K562 (cell line): Measurements from ENCODE around the gene FAM83E. TPM values are rescaled to one million over a fixed set of nuclear protein-coding genes. Genes with fewer than 3 reads are reported as not detected.

Experiments
- ATF4 ChIP-seq: fragments of 450-650 bp; formaldehyde crosslinking; IDR thresholded peaks from 2 replicates; pipeline ENCODE4 v1.4.0; 2022; ENCODE audit warnings: mild to moderate bottlenecking, moderate library complexity
- BDP1 ChIP-seq: IDR thresholded peaks from 3 replicates; pipeline ENCODE4 v1.6.1; 2011; ENCODE audit not compliant: insufficient read length, insufficient read depth
- E2F6 ChIP-seq, 2 experiments: IDR thresholded peaks; 2 replicates each; pipeline ENCODE4 v1.6.1; 2011; ENCODE audit warnings: borderline replicate concordance in 1 of 2, control low read depth in 1 of 2, low read depth in 1 of 2, low read length in 1 of 2, mild to moderate bottlenecking in 1 of 2, mixed read lengths in 1 of 2, moderate library complexity in 1 of 2; ENCODE audit not compliant: insufficient read depth in 1 of 2, insufficient read length in 1 of 2, poor library complexity in 1 of 2, severe bottlenecking in 1 of 2; ENCODE audit errors: extremely low read depth in 1 of 2
- HMG20A ChIP-seq: fragments of 450-650 bp; formaldehyde crosslinking; conservative IDR thresholded peaks from 2 replicates; pipeline ENCODE4 v1.4.0; 2020; ENCODE audit warnings: mild to moderate bottlenecking, mixed read lengths
- HNRNPK ChIP-seq: fragments of 200-400 bp; formaldehyde crosslinking; IDR thresholded peaks from one replicate; pipeline ENCODE4 v1.6.1; 2018; ENCODE audit warnings: mild to moderate bottlenecking, low read depth, low read length; ENCODE audit not compliant: poor library complexity, severe bottlenecking
- SMC3 ChIP-seq: conservative IDR thresholded peaks from 2 replicates; pipeline ENCODE4 v1.6.1; 2011; ENCODE audit warnings: low read depth, low read length, improper control_type of control experiment; ENCODE audit not compliant: insufficient read depth
- ZBTB5 ChIP-seq: fragments of 450-650 bp; IDR thresholded peaks from 2 replicates; pipeline ENCODE4 v1.6.1; 2017; ENCODE audit warnings: antibody characterized with exemption
- ZFPM2 ChIP-seq: fragments of 250-450 bp; sonication (Bioruptor Pico); IDR thresholded peaks from 2 replicates; pipeline ENCODE4 v1.5.1; 2022; ENCODE audit warnings: mild to moderate bottlenecking
- ZNF175 ChIP-seq: fragments of 200-800 bp; sonication (Bioruptor generic); IDR thresholded peaks from 2 replicates; pipeline ENCODE4 v1.6.1; 2016; ENCODE audit warnings: low read depth, mild to moderate bottlenecking, missing genetic modification characterization, missing compliant biosample characterization
- polyA plus RNA-seq, 8 experiments: library from polyadenylated mRNA; depleted of rRNA in 4 of 8; stranded (reverse) in 5 of 8; unstranded in 3 of 8; fragments of >200 nt; fragmentation: Nextera tagmentation in 2 of 8; fragmentation: Illumina TruSeq in 1 of 8; extraction: Ambion mirVana in 2 of 8; extraction: Trizol in 1 of 8; gene quantifications; 2 replicates each; pipeline versions ENCODE4 v1.2.1 to v1.2.3, GENCODE V29; 2011 to 2014; ENCODE audit warnings: inconsistent platforms in 1 of 8, missing spikeins in 1 of 8
- total RNA-seq, 7 experiments: library from RNA; depleted of rRNA in 6 of 7; stranded (reverse); fragments of >200 nt in 6 of 7; fragmentation: Illumina TruSeq in 2 of 7; extraction: Trizol in 2 of 7; gene quantifications; 2 replicates each; pipeline versions ENCODE4 v1.2.1 to v1.2.3, GENCODE V29; 2011 to 2021; ENCODE audit warnings: low replicate concordance in 1 of 7
- TF ChIP-seq, protein P1 (sequence below): fragments of 450-650 bp; IDR thresholded peaks from 2 replicates; pipeline ENCODE4 v1.6.1; 2017; ENCODE audit warnings: mild to moderate bottlenecking, moderate library complexity
- TF ChIP-seq, protein P2 (sequence below): sonication (generic); formaldehyde crosslinking; IDR thresholded peaks from 2 replicates; pipeline ENCODE4 v1.8.1; 2023; ENCODE audit warnings: missing genetic modification reagents, mild to moderate bottlenecking, borderline replicate concordance
- TF ChIP-seq, protein P3 (sequence below): fragments of 450-650 bp; IDR thresholded peaks from 2 replicates; pipeline ENCODE4 v1.6.1; 2016; ENCODE audit warnings: borderline replicate concordance

The FAM83E gene
- total and polyA plus RNA-seq, 9 of the 15 experiments (the other 6 are each of a cell fraction or from before 2014, with no cell fraction given), result 0.15 to 0.87 (median 0.29) TPM; not detected in 4

DNA sequence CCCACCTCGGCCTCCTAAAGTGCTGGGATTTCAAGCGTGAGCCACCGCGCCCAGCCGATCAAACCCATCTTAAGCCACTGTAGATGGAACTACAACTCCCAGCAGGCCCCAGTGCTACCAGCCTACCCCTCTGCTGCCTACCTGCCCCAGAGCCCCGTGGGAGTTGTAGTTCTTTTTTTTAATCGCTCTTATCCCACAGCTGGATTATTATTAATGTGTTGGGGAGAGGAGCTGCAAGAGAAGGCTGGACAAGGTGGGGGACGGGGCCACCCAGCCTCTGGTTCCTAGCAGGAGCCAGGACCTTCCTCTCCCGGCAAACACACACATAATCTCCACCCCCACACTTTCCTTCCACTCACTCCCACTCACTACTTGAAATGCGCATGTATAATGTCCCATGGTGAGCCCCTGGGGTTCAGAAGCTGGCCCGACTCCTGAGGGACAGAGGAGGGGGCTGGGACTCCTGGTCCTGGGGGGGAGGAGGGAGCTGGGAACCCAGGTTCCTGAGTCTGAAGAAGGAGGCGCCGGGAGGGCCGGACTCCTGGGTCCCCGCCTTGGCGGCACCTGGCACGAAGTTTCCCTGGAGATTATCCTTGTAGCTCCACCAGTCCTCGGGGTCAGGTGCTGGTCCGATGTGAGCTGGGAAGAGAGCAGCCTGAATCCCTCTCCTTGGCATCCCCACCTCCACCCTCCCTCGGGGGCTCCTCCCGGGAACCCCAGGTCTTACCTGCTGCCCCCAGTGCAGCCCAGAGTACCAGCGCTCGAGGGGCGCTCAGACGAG is 30.2 kb upstream of the FAM83E start (continued):
- TF ChIP-seq, protein P1, sequence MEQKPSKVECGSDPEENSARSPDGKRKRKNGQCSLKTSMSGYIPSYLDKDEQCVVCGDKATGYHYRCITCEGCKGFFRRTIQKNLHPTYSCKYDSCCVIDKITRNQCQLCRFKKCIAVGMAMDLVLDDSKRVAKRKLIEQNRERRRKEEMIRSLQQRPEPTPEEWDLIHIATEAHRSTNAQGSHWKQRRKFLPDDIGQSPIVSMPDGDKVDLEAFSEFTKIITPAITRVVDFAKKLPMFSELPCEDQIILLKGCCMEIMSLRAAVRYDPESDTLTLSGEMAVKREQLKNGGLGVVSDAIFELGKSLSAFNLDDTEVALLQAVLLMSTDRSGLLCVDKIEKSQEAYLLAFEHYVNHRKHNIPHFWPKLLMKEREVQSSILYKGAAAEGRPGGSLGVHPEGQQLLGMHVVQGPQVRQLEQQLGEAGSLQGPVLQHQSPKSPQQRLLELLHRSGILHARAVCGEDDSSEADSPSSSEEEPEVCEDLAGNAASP, result no peak
- TF ChIP-seq ATF4 (CRISPR knock-in tag) (no peak), HNRNPK (no peak), ZNF175 (CRISPR knock-in tag) (0 out of 2 replicates have a peak, but pooled peaks have one; percentile 67), HMG20A (CRISPR knock-in tag) (no peak), ZFPM2 (no peak), E2F6 (IDR thresholded peaks at IDR 0.05; ENCODE audit: borderline replicate concordance in 1 of 2, extremely low read depth in 1 of 2, insufficient read depth in 1 of 2, insufficient read length in 1 of 2, low read depth in 1 of 2, low read length in 1 of 2, poor library complexity in 1 of 2, severe bottlenecking in 1 of 2) (no peak), SMC3 (no peak), ZBTB5 (no peak), BDP1 (no peak)
- TF ChIP-seq, protein P2, sequence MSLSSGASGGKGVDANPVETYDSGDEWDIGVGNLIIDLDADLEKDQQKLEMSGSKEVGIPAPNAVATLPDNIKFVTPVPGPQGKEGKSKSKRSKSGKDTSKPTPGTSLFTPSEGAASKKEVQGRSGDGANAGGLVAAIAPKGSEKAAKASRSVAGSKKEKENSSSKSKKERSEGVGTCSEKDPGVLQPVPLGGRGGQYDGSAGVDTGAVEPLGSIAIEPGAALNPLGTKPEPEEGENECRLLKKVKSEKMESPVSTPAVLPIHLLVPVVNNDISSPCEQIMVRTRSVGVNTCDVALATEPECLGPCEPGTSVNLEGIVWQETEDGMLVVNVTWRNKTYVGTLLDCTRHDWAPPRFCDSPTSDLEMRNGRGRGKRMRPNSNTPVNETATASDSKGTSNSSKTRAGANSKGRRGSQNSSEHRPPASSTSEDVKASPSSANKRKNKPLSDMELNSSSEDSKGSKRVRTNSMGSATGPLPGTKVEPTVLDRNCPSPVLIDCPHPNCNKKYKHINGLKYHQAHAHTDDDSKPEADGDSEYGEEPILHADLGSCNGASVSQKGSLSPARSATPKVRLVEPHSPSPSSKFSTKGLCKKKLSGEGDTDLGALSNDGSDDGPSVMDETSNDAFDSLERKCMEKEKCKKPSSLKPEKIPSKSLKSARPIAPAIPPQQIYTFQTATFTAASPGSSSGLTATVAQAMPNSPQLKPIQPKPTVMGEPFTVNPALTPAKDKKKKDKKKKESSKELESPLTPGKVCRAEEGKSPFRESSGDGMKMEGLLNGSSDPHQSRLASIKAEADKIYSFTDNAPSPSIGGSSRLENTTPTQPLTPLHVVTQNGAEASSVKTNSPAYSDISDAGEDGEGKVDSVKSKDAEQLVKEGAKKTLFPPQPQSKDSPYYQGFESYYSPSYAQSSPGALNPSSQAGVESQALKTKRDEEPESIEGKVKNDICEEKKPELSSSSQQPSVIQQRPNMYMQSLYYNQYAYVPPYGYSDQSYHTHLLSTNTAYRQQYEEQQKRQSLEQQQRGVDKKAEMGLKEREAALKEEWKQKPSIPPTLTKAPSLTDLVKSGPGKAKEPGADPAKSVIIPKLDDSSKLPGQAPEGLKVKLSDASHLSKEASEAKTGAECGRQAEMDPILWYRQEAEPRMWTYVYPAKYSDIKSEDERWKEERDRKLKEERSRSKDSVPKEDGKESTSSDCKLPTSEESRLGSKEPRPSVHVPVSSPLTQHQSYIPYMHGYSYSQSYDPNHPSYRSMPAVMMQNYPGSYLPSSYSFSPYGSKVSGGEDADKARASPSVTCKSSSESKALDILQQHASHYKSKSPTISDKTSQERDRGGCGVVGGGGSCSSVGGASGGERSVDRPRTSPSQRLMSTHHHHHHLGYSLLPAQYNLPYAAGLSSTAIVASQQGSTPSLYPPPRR (CRISPR knock-in tag), result no peak
- TF ChIP-seq, protein P3, sequence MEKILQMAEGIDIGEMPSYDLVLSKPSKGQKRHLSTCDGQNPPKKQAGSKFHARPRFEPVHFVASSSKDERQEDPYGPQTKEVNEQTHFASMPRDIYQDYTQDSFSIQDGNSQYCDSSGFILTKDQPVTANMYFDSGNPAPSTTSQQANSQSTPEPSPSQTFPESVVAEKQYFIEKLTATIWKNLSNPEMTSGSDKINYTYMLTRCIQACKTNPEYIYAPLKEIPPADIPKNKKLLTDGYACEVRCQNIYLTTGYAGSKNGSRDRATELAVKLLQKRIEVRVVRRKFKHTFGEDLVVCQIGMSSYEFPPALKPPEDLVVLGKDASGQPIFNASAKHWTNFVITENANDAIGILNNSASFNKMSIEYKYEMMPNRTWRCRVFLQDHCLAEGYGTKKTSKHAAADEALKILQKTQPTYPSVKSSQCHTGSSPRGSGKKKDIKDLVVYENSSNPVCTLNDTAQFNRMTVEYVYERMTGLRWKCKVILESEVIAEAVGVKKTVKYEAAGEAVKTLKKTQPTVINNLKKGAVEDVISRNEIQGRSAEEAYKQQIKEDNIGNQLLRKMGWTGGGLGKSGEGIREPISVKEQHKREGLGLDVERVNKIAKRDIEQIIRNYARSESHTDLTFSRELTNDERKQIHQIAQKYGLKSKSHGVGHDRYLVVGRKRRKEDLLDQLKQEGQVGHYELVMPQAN, result no peak
